HUDEP-2 (cell line): Measurements from ENCODE around the gene ARF3.

Source experiments
- DNase-seq, 76 experiments: peaks; one replicate each; lab custom pipeline; 2025; ENCODE audit not compliant: unreplicated experiment in 76 of 76; lab: John Stamatoyannopoulos, UW

The ARF3 gene

GRCh38 chr12:48982397-48983080 lies 25.3 kb upstream of the ARF3 start:
- DNase-seq, result no peak

- no peak for DNase-seq
These were observed 24.5 kb upstream of the ARF3 start for GRCh38 chr12:48981757-48982157.

- DNase-seq, result peak in 3 of 76 experiments; percentile 22 to 36 (median 23)
These were observed 23.9 kb upstream of the ARF3 start for GRCh38 chr12:48980953-48981756.

- peak in 7 of 76 experiments; percentile 16 to 36 (median 22) for DNase-seq
These were observed 23.2 kb upstream of the ARF3 start for GRCh38 chr12:48980389-48980952.

GRCh38 chr12:48979602-48980388 lies 22.5 kb upstream of the ARF3 start:
- DNase-seq, result peak in 1 of 76 experiments; percentile 17

GRCh38 chr12:48978741-48979601 lies 21.7 kb upstream of the ARF3 start:
- no peak for DNase-seq

GRCh38 chr12:48978291-48978740 lies 21.0 kb upstream of the ARF3 start, which contains the start of gene WNT1:
WNT1 (plus strand) TSS chr12:48978322; CDS start chr12:48978651, 329 bp downstream.
- DNase-seq, result no peak

GRCh38 chr12:48977290-48978281 lies 20.3 kb upstream of the ARF3 start:
- DNase-seq, result peak in 41 of 76 experiments; percentile 15 to 70 (median 48)

- DNase-seq, result peak in 11 of 76 experiments; percentile 4 to 25 (median 19)
These were observed 16.8 kb upstream of the ARF3 start for GRCh38 chr12:48973941-48974673.

GRCh38 chr12:48973531-48973930 lies 16.2 kb upstream of the ARF3 start:
- no peak for DNase-seq

- DNase-seq, result no peak
These were observed 15.7 kb upstream of the ARF3 start for GRCh38 chr12:48972952-48973483.

GRCh38 chr12:48972213-48972951 lies 15.1 kb upstream of the ARF3 start:
- DNase-seq, result peak in 1 of 76 experiments; percentile 16

GRCh38 chr12:48970702-48971334 lies 13.5 kb upstream of the ARF3 start:
- peak in 1 of 76 experiments; percentile 8 for DNase-seq

- peak in 1 of 76 experiments; percentile 20 for DNase-seq
These were observed 12.8 kb upstream of the ARF3 start for GRCh38 chr12:48969833-48970701.

- no peak for DNase-seq
These were observed 12.0 kb upstream of the ARF3 start for GRCh38 chr12:48969160-48969771.
